Measurements from ENCODE around the gene XYLB. TPM values are rescaled to one million over a fixed set of nuclear protein-coding genes. Genes with fewer than 3 reads are reported as not detected.

XYLB gene
- total RNA-seq, 2 experiments from 2014 or later, result 5.3 to 7.2 TPM

DNA sequence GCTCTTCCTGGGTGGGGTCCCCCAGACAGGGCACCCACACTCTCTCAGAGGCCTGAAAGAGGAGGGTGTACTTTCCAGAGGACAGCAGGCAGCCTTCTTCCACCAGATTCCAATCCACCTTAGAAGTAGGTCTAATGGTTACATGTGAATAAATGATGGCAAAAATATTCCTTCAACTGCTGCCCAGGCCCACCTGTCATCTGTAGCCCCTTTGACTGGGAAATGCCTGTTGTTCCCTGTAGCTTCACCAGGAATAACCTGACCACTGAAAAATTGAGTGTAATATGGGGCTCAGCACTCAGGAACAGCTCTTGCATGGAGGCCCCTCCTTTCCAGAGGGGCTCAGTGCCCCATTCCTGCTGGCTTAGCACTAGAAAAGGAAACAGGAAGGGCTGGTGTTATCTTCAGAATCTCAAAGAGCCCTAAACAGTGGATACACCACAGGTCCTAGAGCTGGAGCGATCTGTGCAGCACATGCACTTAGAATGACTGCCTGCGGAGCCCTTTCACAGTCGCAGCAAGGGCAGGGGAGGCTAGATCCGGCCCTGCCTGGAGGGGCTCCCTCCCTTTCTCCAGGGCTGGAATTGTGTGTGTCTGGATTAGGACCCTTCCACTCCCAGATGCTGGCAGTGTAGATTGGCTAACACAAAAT, 32.3 kb upstream of the XYLB start:
- DNase-seq (ENCODE audit: low spot score), result no peak
- Histone ChIP-seq H3K4me1 (ENCODE audit: insufficient read depth, low read length, poor library complexity, severe bottlenecking) (no peaks in the 10 kb centered on the region), H3K27ac (ENCODE audit: low read depth, low read length, poor library complexity, severe bottlenecking) (no peak overlapping the region), H2AFZ (ENCODE audit: low read length) (no peak overlapping the region), H3K4me3 (ENCODE audit: low read depth, low read length, poor library complexity, severe bottlenecking) (no peak overlapping the region), H3K36me3 (ENCODE audit: insufficient read depth, low read length) (no peaks in the 10 kb centered on the region), H3K9me3 (ENCODE audit: low read length) (no peaks in the 10 kb centered on the region), H3K79me2 (ENCODE audit: insufficient read depth, low read depth, low read length) (no peaks in the 10 kb centered on the region), H3K9me2 (ENCODE audit: insufficient read depth, low read length) (no peaks in the 10 kb centered on the region), H3K4me2 (ENCODE audit: low read length) (no peak overlapping the region), H4K20me1 (ENCODE audit: insufficient read depth, low read length) (no peaks in the 10 kb centered on the region)
- BruUV-seq (replicated peaks), result no TSS peak
- ChIA-PET POLR2A (no interaction called here), CTCF (ENCODE audit: unreplicated experiment) (no interaction called here)
- intact Hi-C loops (cut with micrococcal nuclease; ENCODE audit: unreplicated experiment), result no loop called here
- TF ChIP-seq EZH2phosphoT487 (IDR thresholded peaks at IDR 0.05; ENCODE audit: borderline replicate concordance, low read depth, low read length), result no peak
- TF ChIP-seq CTCF (conservative IDR thresholded peaks at IDR 0.05; ENCODE audit: low read length), result no peak

- TF ChIP-seq EZH2phosphoT487 (IDR thresholded peaks at IDR 0.05; ENCODE audit: borderline replicate concordance, low read depth, low read length) (no peak), CTCF (conservative IDR thresholded peaks at IDR 0.05; ENCODE audit: low read length) (no peak)
- no peak for DNase-seq (ENCODE audit: low spot score)
- H3K4me3 ChIP-seq (ENCODE audit: low read depth, low read length, poor library complexity, severe bottlenecking), result no peak overlapping the region
- no peaks in the 10 kb centered on the region for H3K79me2 ChIP-seq (ENCODE audit: insufficient read depth, low read depth, low read length)
- CTCF ChIA-PET (ENCODE audit: unreplicated experiment), result no interaction called here
- POLR2A ChIA-PET, result no interaction called here
- no peaks in the 10 kb centered on the region for H4K20me1 ChIP-seq (ENCODE audit: insufficient read depth, low read length)
- intact Hi-C loops (cut with micrococcal nuclease; ENCODE audit: unreplicated experiment), result no loop called here
- no peak overlapping the region for H3K27ac ChIP-seq (ENCODE audit: low read depth, low read length, poor library complexity, severe bottlenecking)
- no TSS peak for BruUV-seq (replicated peaks)
- no peaks in the 10 kb centered on the region for H3K9me3 ChIP-seq (ENCODE audit: low read length)
- H3K36me3 ChIP-seq (ENCODE audit: insufficient read depth, low read length), result no peaks in the 10 kb centered on the region
- no peak overlapping the region for H2AFZ ChIP-seq (ENCODE audit: low read length)
- H3K9me2 ChIP-seq (ENCODE audit: insufficient read depth, low read length), result no peaks in the 10 kb centered on the region
- no peaks in the 10 kb centered on the region for H3K4me1 ChIP-seq (ENCODE audit: insufficient read depth, low read length, poor library complexity, severe bottlenecking)
- H3K4me2 ChIP-seq (ENCODE audit: low read length), result no peak overlapping the region
Measured at GRCh38 chr3:38314764-38315487, 31.7 kb upstream of the XYLB start.

Measured in OCI-LY7 (cell line).